ENCODE results near the gene CUL4A.

The CUL4A gene

GRCh38 chr13:113224486-113224885 is 15.1 kb downstream of the CUL4A start:
- no peak for TF ChIP-seq CTCF (IDR thresholded peaks at IDR 0.05; ENCODE audit: low read depth, low read length)
- H3K4me3 ChIP-seq (replicated peaks in 1 of 2; ENCODE audit: low read depth in 2 of 2, low read length in 2 of 2) = no peak overlapping the region
- no peak for DNase-seq (ENCODE audit: low read depth in 2 of 2)

GRCh38 chr13:113225515-113225914 is 16.1 kb downstream of the CUL4A start:
- TF ChIP-seq CTCF (IDR thresholded peaks at IDR 0.05; ENCODE audit: low read depth, low read length) = no peak
- DNase-seq (ENCODE audit: low read depth in 2 of 2) = no peak
- H3K4me3 ChIP-seq (replicated peaks in 1 of 2; ENCODE audit: low read depth in 2 of 2, low read length in 2 of 2) = no peak overlapping the region

- DNase-seq (ENCODE audit: low read depth in 2 of 2) = no peak
- no peak overlapping the region for H3K4me3 ChIP-seq (replicated peaks in 1 of 2; ENCODE audit: low read depth in 2 of 2, low read length in 2 of 2)
- TF ChIP-seq CTCF (IDR thresholded peaks at IDR 0.05; ENCODE audit: low read depth, low read length) = no peak
Observed at GRCh38 chr13:113226873-113227450, 17.5 kb downstream of the CUL4A start.

GRCh38 chr13:113229161-113229560 is 19.7 kb downstream of the CUL4A start:
- H3K4me3 ChIP-seq (replicated peaks in 1 of 2; ENCODE audit: low read depth in 2 of 2, low read length in 2 of 2) = no peak overlapping the region
- DNase-seq (ENCODE audit: low read depth in 2 of 2) = no peak
- no peak for TF ChIP-seq CTCF (IDR thresholded peaks at IDR 0.05; ENCODE audit: low read depth, low read length)

- H3K4me3 ChIP-seq (replicated peaks in 1 of 2; ENCODE audit: low read depth in 2 of 2, low read length in 2 of 2) = no peak overlapping the region
- no peak for DNase-seq (ENCODE audit: low read depth in 2 of 2)
- no peak for TF ChIP-seq CTCF (IDR thresholded peaks at IDR 0.05; ENCODE audit: low read depth, low read length)
Observed at GRCh38 chr13:113229791-113230190, 20.4 kb downstream of the CUL4A start.

GRCh38 chr13:113231306-113232207 is 22.1 kb downstream of the CUL4A start:
- no peak overlapping the region for H3K4me3 ChIP-seq (replicated peaks in 1 of 2; ENCODE audit: low read depth in 2 of 2, low read length in 2 of 2)
- no peak for TF ChIP-seq CTCF (IDR thresholded peaks at IDR 0.05; ENCODE audit: low read depth, low read length)
- no peak for DNase-seq (ENCODE audit: low read depth in 2 of 2)
